ENCODE data around the gene NUDT9.
"Not testable (repeated sequence)": the region's sequence is repeated elsewhere in the genome, so short reads cannot be mapped to it uniquely, and the experiment has no call there.

NUDT9 gene

GRCh38 chr4:87382116-87382515, 40.3 kb upstream of the NUDT9 start:
- H3K4me2 ChIP-seq (ENCODE audit: low read depth, low read length), result no peak overlapping the region
- no peak overlapping the region for H3K9ac ChIP-seq (ENCODE audit: low read length)
- no peaks in the 10 kb centered on the region for H3K9me3 ChIP-seq (replicated peaks; ENCODE audit: insufficient read depth, low read length)
- no peak overlapping the region for H3K27ac ChIP-seq (ENCODE audit: low read length)
- no peaks in the 10 kb centered on the region for H3K36me3 ChIP-seq (replicated peaks; ENCODE audit: insufficient read depth, low read length)
- no peak overlapping the region for H3K4me3 ChIP-seq (ENCODE audit: low read length)
- no peaks in the 10 kb centered on the region for H3K27me3 ChIP-seq (replicated peaks; ENCODE audit: insufficient read depth, low read length)
- TF ChIP-seq EZH2phosphoT487 (IDR thresholded peaks at IDR 0.05; ENCODE audit: low read length) (no peak), EZH2 (optimal IDR thresholded peaks at IDR 0.05; ENCODE audit: low read depth, low read length) (no peak)
- TF ChIP-seq, protein P1, sequence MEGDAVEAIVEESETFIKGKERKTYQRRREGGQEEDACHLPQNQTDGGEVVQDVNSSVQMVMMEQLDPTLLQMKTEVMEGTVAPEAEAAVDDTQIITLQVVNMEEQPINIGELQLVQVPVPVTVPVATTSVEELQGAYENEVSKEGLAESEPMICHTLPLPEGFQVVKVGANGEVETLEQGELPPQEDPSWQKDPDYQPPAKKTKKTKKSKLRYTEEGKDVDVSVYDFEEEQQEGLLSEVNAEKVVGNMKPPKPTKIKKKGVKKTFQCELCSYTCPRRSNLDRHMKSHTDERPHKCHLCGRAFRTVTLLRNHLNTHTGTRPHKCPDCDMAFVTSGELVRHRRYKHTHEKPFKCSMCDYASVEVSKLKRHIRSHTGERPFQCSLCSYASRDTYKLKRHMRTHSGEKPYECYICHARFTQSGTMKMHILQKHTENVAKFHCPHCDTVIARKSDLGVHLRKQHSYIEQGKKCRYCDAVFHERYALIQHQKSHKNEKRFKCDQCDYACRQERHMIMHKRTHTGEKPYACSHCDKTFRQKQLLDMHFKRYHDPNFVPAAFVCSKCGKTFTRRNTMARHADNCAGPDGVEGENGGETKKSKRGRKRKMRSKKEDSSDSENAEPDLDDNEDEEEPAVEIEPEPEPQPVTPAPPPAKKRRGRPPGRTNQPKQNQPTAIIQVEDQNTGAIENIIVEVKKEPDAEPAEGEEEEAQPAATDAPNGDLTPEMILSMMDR (IDR thresholded peaks at IDR 0.05; ENCODE audit: low read length), result no peak
- H3K9me2 ChIP-seq (replicated peaks; ENCODE audit: insufficient read depth, low read length), result no peaks in the 10 kb centered on the region
- peaks cover 8% of the 10 kb centered on the region; the same call in 1 of the 2 replicates for H3K4me1 ChIP-seq (ENCODE audit: low read length)
- H4K20me1 ChIP-seq (ENCODE audit: insufficient read depth, low read length), result no peaks in the 10 kb centered on the region
- no peaks in the 10 kb centered on the region for H3F3A ChIP-seq (ENCODE audit: insufficient read depth, low read length)
- DNase-seq, result no peak
- H2AFZ ChIP-seq (ENCODE audit: low read length), result no peak overlapping the region
- peaks cover 7% of the 10 kb centered on the region; the same call in 1 of the 2 replicates for H3K79me2 ChIP-seq (ENCODE audit: low read length)

DNA sequence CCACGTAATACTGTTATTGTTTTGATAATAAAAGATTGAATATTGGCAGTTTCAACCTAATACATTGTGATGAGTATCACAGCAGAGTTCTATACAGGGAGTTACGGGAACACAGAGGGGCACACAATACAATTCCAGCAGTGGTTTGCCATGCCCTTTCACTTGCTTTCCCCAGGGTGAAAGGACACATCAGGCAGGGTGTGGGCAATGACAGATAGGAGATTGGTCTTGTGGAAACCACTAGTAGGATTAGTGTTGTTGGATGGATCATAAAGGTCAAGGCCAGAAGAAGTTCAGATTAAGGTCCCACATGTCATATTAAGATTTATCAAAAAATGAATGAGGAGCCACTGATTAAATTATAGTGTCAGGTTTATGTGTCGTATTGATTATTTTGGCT, 39.4 kb upstream of the NUDT9 start:
- Histone ChIP-seq H3K4me3 (ENCODE audit: low read length) (no peak overlapping the region), H3F3A (ENCODE audit: insufficient read depth, low read length) (no peaks in the 10 kb centered on the region), H3K9me3 (replicated peaks; ENCODE audit: insufficient read depth, low read length) (no peaks in the 10 kb centered on the region), H4K20me1 (ENCODE audit: insufficient read depth, low read length) (no peaks in the 10 kb centered on the region), H3K36me3 (replicated peaks; ENCODE audit: insufficient read depth, low read length) (no peaks in the 10 kb centered on the region), H3K9ac (ENCODE audit: low read length) (no peak overlapping the region), H3K9me2 (replicated peaks; ENCODE audit: insufficient read depth, low read length) (no peaks in the 10 kb centered on the region), H2AFZ (ENCODE audit: low read length) (no peak overlapping the region), H3K79me2 (ENCODE audit: low read length) (peaks cover 10% of the 10 kb centered on the region; the same call in 1 of the 2 replicates), H3K4me1 (ENCODE audit: low read length) (peaks cover 3% of the 10 kb centered on the region; the same call in 1 of the 2 replicates), H3K4me2 (ENCODE audit: low read depth, low read length) (no peak overlapping the region), H3K27me3 (replicated peaks; ENCODE audit: insufficient read depth, low read length) (no peaks in the 10 kb centered on the region), H3K27ac (ENCODE audit: low read length) (no peak overlapping the region)
- TF ChIP-seq EZH2phosphoT487 (IDR thresholded peaks at IDR 0.05; ENCODE audit: low read length), result no peak
- no peak for TF ChIP-seq EZH2 (optimal IDR thresholded peaks at IDR 0.05; ENCODE audit: low read depth, low read length)
- TF ChIP-seq, protein P1 (IDR thresholded peaks at IDR 0.05; ENCODE audit: low read length), result no peak
- DNase-seq, result no peak

- not testable (repeated sequence) for H3K9me3 ChIP-seq (replicated peaks; ENCODE audit: insufficient read depth, low read length); H3K27ac ChIP-seq (ENCODE audit: low read length); H3F3A ChIP-seq (ENCODE audit: insufficient read depth, low read length); H3K36me3 ChIP-seq (replicated peaks; ENCODE audit: insufficient read depth, low read length); H3K4me1 ChIP-seq (ENCODE audit: low read length); H3K4me3 ChIP-seq (ENCODE audit: low read length); DNase-seq; H2AFZ ChIP-seq (ENCODE audit: low read length); H3K9me2 ChIP-seq (replicated peaks; ENCODE audit: insufficient read depth, low read length); H3K9ac ChIP-seq (ENCODE audit: low read length); H4K20me1 ChIP-seq (ENCODE audit: insufficient read depth, low read length); H3K4me2 ChIP-seq (ENCODE audit: low read depth, low read length); H3K27me3 ChIP-seq (replicated peaks; ENCODE audit: insufficient read depth, low read length)
- peaks cover 17% of the 10 kb centered on the region for H3K79me2 ChIP-seq (ENCODE audit: low read length)
These were observed 37.8 kb upstream of the NUDT9 start for GRCh38 chr4:87384466-87385132.

DNA sequence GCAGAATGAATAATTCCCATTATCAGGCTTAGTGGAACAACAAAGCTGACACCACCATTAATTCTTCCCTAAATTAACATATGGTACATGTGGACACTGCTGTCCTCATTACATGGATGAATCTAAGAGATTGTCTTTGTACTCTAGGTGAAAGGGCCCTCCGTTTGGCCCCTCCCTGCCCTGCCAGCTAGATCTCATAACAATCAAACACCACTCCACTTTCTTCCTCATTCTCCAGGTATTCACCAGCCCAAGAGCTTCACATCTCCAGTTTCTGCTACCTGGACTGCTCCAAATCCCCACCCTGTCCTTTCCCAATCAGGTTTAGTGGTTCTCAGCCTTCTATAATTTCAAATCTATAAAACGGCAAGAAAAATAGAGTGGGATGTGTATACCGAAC, 35.1 kb upstream of the NUDT9 start:
- H3K4me2 ChIP-seq (ENCODE audit: low read depth, low read length), result no peak overlapping the region
- no peaks in the 10 kb centered on the region for H3K9me3 ChIP-seq (replicated peaks; ENCODE audit: insufficient read depth, low read length)
- no peak for TF ChIP-seq EZH2phosphoT487 (IDR thresholded peaks at IDR 0.05; ENCODE audit: low read length)
- no peak for TF ChIP-seq EZH2 (optimal IDR thresholded peaks at IDR 0.05; ENCODE audit: low read depth, low read length)
- TF ChIP-seq, protein P1 (IDR thresholded peaks at IDR 0.05; ENCODE audit: low read length), result no peak

More for the DNA sequence above, 35.1 kb upstream of the NUDT9 start:
- Histone ChIP-seq H3K27ac (ENCODE audit: low read length) (no peak overlapping the region), H3K79me2 (ENCODE audit: low read length) (peaks cover 21% of the 10 kb centered on the region), H3K9me2 (replicated peaks; ENCODE audit: insufficient read depth, low read length) (no peaks in the 10 kb centered on the region), H3K27me3 (replicated peaks; ENCODE audit: insufficient read depth, low read length) (no peaks in the 10 kb centered on the region), H4K20me1 (ENCODE audit: insufficient read depth, low read length) (no peaks in the 10 kb centered on the region), H3F3A (ENCODE audit: insufficient read depth, low read length) (peaks cover 3% of the 10 kb centered on the region), H3K9ac (ENCODE audit: low read length) (no peak overlapping the region), H3K4me1 (ENCODE audit: low read length) (0 out of 2 replicates have a peak, but pooled peaks cover 6% of the 10 kb centered on the region), H3K36me3 (replicated peaks; ENCODE audit: insufficient read depth, low read length) (no peaks in the 10 kb centered on the region), H3K4me3 (ENCODE audit: low read length) (no peak overlapping the region), H2AFZ (ENCODE audit: low read length) (no peak overlapping the region)
- DNase-seq, result no peak

Data from MM.1S (cell line).